WI38 (cell line): ENCODE measurements around the gene CREM.

ENCODE experiments used
- H3K4me3 ChIP-seq: 2 replicates; pipeline ENCODE4 v1.5.1; 2011; ENCODE audit warnings: low read depth, mild to moderate bottlenecking, control low read depth, low read length
- CTCF ChIP-seq: IDR thresholded peaks from 2 replicates; pipeline ENCODE4 v1.5.1; 2012; ENCODE audit warnings: low read depth, mild to moderate bottlenecking, control low read depth, low read length

Gene CREM

GRCh38 chr10:35160743-35161142, 34.1 kb downstream of the CREM start:
- TF ChIP-seq CTCF, result no peak

GRCh38 chr10:35161906-35162305, 35.3 kb downstream of the CREM start:
- no peak overlapping the region for H3K4me3 ChIP-seq
- no peak for TF ChIP-seq CTCF

More at GRCh38 chr10:35160743-35161142, 34.1 kb downstream of the CREM start:
- no peak overlapping the region for H3K4me3 ChIP-seq

GRCh38 chr10:35165136-35165535, 38.5 kb downstream of the CREM start:
- no peak overlapping the region for H3K4me3 ChIP-seq
- no peak for TF ChIP-seq CTCF

- TF ChIP-seq CTCF, result no peak
- H3K4me3 ChIP-seq, result no peak overlapping the region
Observed at GRCh38 chr10:35165811-35166210, 39.2 kb downstream of the CREM start.

GRCh38 chr10:35166607-35167006, 40.0 kb downstream of the CREM start:
- H3K4me3 ChIP-seq, result no peak overlapping the region
- TF ChIP-seq CTCF, result no peak

- TF ChIP-seq CTCF, result no peak
- H3K4me3 ChIP-seq, result no peak overlapping the region
Observed at GRCh38 chr10:35167342-35167741, 40.7 kb downstream of the CREM start.

GRCh38 chr10:35172146-35172545, 45.5 kb downstream of the CREM start:
- TF ChIP-seq CTCF, result no peak
- no peak overlapping the region for H3K4me3 ChIP-seq
